ENCODE results near the gene SMPD3. TPM values are rescaled to one million over a fixed set of nuclear protein-coding genes. Genes with fewer than 3 reads are reported as not detected.

The SMPD3 gene
- total RNA-seq, 1 experiment from 2014 or later: 0.70 TPM

DNA sequence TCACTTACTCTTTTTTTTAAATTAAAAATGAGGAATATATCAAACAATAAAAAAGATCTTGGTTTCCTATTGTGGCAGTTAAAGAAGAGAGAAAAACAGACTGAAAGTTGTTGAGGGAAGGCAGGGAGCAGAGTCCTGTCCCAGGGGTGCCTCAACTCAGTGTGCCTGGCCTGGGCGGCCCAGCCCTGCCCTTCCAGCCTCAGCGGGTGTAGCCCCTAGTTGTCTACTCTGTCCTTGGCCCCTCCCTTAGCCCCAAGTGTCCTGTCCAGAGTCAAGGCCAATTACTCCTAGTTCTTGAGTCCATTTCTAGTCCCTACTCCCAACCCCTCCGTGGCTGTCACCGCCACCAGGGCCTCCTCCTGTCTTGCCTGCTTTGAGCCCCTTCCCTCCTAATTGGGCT lies 52.5 kb downstream of the SMPD3 start:
- no peaks in the 10 kb centered on the region for H3K27me3 ChIP-seq (ENCODE audit: insufficient read depth, low read length)
- no peak overlapping the region for H3T11ph ChIP-seq (ENCODE audit: low read length)
- H3K27ac Mint-ChIP-seq: peak overlapping the region in 2 of 3 experiments; percentile 65 to 72; a peak in 4 of 7 replicates
- no peak overlapping the region for H3K9ac ChIP-seq (ENCODE audit: extremely low read depth, insufficient read length, low read length)
- no peak overlapping the region for H2BK5ac ChIP-seq (ENCODE audit: insufficient read length, low read length)
- no peak overlapping the region for H3K4me2 ChIP-seq (ENCODE audit: insufficient read depth, insufficient read length, low read length)
- H3K4me3 Mint-ChIP-seq: no peak overlapping the region
- no peak overlapping the region for H2AK5ac ChIP-seq (ENCODE audit: insufficient read length, low read length)
- H2AFZ ChIP-seq (ENCODE audit: low read length): no peak overlapping the region
- H3K14ac ChIP-seq (ENCODE audit: insufficient read depth, low read length): no peak overlapping the region
- no peak overlapping the region for H3K56ac ChIP-seq (ENCODE audit: insufficient read length, low read depth, low read length)
- no peak overlapping the region for H4K8ac ChIP-seq (replicated peaks; ENCODE audit: insufficient read length, low read depth, low read length)
- 0 out of 2 replicates have a peak, but pooled peaks cover 4% of the 10 kb centered on the region for H3K4me1 ChIP-seq (ENCODE audit: insufficient read depth, low read length)
- H3K27ac ChIP-seq (ENCODE audit: insufficient read length, low read depth, low read length): no peak overlapping the region
- no peaks in the 10 kb centered on the region for H3K9me3 ChIP-seq (ENCODE audit: control insufficient read depth, low read depth, low read length)
- TF ChIP-seq, protein P1, sequence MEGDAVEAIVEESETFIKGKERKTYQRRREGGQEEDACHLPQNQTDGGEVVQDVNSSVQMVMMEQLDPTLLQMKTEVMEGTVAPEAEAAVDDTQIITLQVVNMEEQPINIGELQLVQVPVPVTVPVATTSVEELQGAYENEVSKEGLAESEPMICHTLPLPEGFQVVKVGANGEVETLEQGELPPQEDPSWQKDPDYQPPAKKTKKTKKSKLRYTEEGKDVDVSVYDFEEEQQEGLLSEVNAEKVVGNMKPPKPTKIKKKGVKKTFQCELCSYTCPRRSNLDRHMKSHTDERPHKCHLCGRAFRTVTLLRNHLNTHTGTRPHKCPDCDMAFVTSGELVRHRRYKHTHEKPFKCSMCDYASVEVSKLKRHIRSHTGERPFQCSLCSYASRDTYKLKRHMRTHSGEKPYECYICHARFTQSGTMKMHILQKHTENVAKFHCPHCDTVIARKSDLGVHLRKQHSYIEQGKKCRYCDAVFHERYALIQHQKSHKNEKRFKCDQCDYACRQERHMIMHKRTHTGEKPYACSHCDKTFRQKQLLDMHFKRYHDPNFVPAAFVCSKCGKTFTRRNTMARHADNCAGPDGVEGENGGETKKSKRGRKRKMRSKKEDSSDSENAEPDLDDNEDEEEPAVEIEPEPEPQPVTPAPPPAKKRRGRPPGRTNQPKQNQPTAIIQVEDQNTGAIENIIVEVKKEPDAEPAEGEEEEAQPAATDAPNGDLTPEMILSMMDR (conservative IDR thresholded peaks at IDR 0.05): no peak
- no peaks in the 10 kb centered on the region for H4K20me1 ChIP-seq (ENCODE audit: control insufficient read depth, insufficient read depth, insufficient read length)
- H2BK20ac ChIP-seq (ENCODE audit: low read depth, low read length, poor library complexity, severe bottlenecking): no peak overlapping the region
- no peak for DNase-seq
- no peak overlapping the region for H3K23ac ChIP-seq (ENCODE audit: insufficient read length, low read depth, low read length)
- H3K18ac ChIP-seq (ENCODE audit: insufficient read length, low read depth, low read length): no peak overlapping the region
- H3K23me2 ChIP-seq (ENCODE audit: insufficient read length, low read depth, low read length, poor library complexity, severe bottlenecking): no peaks in the 10 kb centered on the region
- H3K4me1 Mint-ChIP-seq: peaks cover 57 to 59% of the 10 kb centered on the region in 2 experiments
- H3K4ac ChIP-seq (ENCODE audit: low read depth, low read length): no peak overlapping the region
- no peaks in the 10 kb centered on the region for H3K79me1 ChIP-seq (ENCODE audit: insufficient read depth, low read depth, low read length, poor library complexity, severe bottlenecking)
- H3K79me2 ChIP-seq (ENCODE audit: insufficient read depth, low read length): no peaks in the 10 kb centered on the region
- no peaks in the 10 kb centered on the region for H3K36me3 Mint-ChIP-seq (ENCODE audit: insufficient read depth in 1 of 3, low read depth in 3 of 3)
- H4K91ac ChIP-seq (ENCODE audit: insufficient read length, low read depth, low read length): no peak overlapping the region
- no peak overlapping the region for H2BK120ac ChIP-seq (ENCODE audit: low read depth, low read length, poor library complexity, severe bottlenecking)
- H4K5ac ChIP-seq (ENCODE audit: insufficient read length, low read depth, low read length): no peak overlapping the region
- no CpG with 5 or more reads among the region's 4 CpGs for WGBS (ENCODE audit: extremely low coverage, insufficient read length, low lambda C conversion rate)
- no peaks in the 10 kb centered on the region for H3K9me3 Mint-ChIP-seq
- H2BK15ac ChIP-seq (ENCODE audit: low read depth, low read length): no peak overlapping the region
- no peak overlapping the region for H2BK12ac ChIP-seq (ENCODE audit: insufficient read length, low read depth, low read length)
- H3K27me3 Mint-ChIP-seq (ENCODE audit: low read depth): peaks cover 2% of the 10 kb centered on the region; the same call in 1 of the 2 replicates
